ENCODE data around the gene ACOX1. TPM values are rescaled to one million over a fixed set of nuclear protein-coding genes. Genes with fewer than 3 reads are reported as not detected.

Gene ACOX1
- total RNA-seq, 1 donor from 2014 or later, result 25.3 TPM

GRCh38 chr17:75917141-75917916, 61.6 kb downstream of the ACOX1 start:
- no peaks in the 10 kb centered on the region for H3K4me1 Mint-ChIP-seq (ENCODE audit: low read depth)
- DNase-seq (ENCODE audit: low spot score), result no peak
- no peaks in the 10 kb centered on the region for H3K9me3 Mint-ChIP-seq
- no peak overlapping the region for H3K4me3 Mint-ChIP-seq
- no peak overlapping the region for H3K27ac Mint-ChIP-seq
- H3K27me3 Mint-ChIP-seq (ENCODE audit: insufficient read depth), result no peaks in the 10 kb centered on the region
- intact Hi-C loops (cut with micrococcal nuclease), result no loop called here
- H3K36me3 Mint-ChIP-seq (ENCODE audit: low read depth), result no peaks in the 10 kb centered on the region

DNA sequence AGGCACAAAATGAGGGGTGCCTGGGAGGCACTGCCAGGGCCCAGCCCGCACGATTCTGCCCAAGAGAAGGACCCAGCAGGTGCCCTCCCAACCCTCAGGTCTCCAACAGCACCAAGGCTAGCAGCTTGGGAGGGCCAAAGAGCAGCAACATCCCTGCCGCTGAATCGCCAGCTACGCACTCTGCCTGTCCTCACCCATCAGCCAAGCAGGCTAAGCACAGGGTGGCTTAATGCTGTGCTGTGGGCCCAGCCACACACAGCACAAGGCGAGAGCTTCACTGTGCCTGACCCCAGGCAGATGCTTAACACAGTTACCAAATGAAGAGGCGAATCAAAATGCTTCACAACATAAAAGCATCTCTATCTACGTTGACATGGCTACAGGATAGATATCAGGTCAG, 63.7 kb downstream of the ACOX1 start:
- H3K36me3 Mint-ChIP-seq (ENCODE audit: low read depth), result no peaks in the 10 kb centered on the region

GRCh38 chr17:75914643-75915267, 64.2 kb downstream of the ACOX1 start:
- no peak overlapping the region for H3K4me3 Mint-ChIP-seq
- DNase-seq (ENCODE audit: low spot score), result no peak
- no peaks in the 10 kb centered on the region for H3K4me1 Mint-ChIP-seq (ENCODE audit: low read depth)
- no peaks in the 10 kb centered on the region for H3K36me3 Mint-ChIP-seq (ENCODE audit: low read depth)
- H3K27me3 Mint-ChIP-seq (ENCODE audit: insufficient read depth), result no peaks in the 10 kb centered on the region
- intact Hi-C loops (cut with micrococcal nuclease), result no loop called here
- H3K27ac Mint-ChIP-seq, result no peak overlapping the region
- no peaks in the 10 kb centered on the region for H3K9me3 Mint-ChIP-seq

More for the DNA sequence above, 63.7 kb downstream of the ACOX1 start:
- intact Hi-C loops (cut with micrococcal nuclease), result no loop called here
- H3K4me1 Mint-ChIP-seq (ENCODE audit: low read depth), result no peaks in the 10 kb centered on the region
- H3K27ac Mint-ChIP-seq, result no peak overlapping the region
- H3K9me3 Mint-ChIP-seq, result no peaks in the 10 kb centered on the region
- no peaks in the 10 kb centered on the region for H3K27me3 Mint-ChIP-seq (ENCODE audit: insufficient read depth)
- no peak overlapping the region for H3K4me3 Mint-ChIP-seq
- DNase-seq (ENCODE audit: low spot score), result no peak

DNA sequence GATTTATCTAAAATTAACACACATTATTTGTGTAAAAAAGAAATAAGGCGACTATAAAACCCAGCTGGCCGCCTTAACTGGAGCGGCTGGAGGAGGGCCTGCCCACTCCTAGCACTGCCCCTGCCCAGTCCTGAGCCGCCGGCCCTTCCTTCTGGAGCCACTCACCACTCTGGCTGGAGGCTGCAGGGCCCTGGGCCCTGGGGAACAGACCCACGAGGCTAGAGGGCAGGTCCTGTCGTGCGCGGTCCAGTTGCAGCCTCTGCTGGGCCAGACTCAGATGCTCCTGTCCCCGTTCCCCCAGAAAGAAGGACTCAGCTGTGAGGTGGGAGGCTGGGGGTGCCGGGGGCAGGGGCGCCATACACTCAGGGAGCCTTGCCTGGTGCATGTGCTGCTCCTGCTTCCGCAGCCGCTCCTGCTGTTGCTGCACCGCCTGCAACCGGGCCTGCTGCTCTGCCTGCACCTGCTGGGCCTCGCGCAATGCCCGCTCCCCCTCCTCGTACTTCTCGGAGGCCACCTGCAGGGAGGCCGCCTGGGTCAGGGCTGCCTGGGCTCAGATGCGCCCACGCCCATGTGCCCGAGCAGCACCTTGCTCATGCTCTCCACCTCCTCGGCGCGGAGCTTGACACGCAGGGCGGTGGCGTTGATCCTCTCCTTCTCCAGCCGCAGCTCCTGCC, 65.3 kb downstream of the ACOX1 start:
- DNase-seq (ENCODE audit: low spot score), result no peak
- no peaks in the 10 kb centered on the region for H3K36me3 Mint-ChIP-seq (ENCODE audit: low read depth)
- no peaks in the 10 kb centered on the region for H3K9me3 Mint-ChIP-seq
- no peak overlapping the region for H3K4me3 Mint-ChIP-seq
- H3K27ac Mint-ChIP-seq, result no peak overlapping the region
- intact Hi-C loops (cut with micrococcal nuclease), result no loop called here
- no peaks in the 10 kb centered on the region for H3K27me3 Mint-ChIP-seq (ENCODE audit: insufficient read depth)
- no peaks in the 10 kb centered on the region for H3K4me1 Mint-ChIP-seq (ENCODE audit: low read depth)

DNA sequence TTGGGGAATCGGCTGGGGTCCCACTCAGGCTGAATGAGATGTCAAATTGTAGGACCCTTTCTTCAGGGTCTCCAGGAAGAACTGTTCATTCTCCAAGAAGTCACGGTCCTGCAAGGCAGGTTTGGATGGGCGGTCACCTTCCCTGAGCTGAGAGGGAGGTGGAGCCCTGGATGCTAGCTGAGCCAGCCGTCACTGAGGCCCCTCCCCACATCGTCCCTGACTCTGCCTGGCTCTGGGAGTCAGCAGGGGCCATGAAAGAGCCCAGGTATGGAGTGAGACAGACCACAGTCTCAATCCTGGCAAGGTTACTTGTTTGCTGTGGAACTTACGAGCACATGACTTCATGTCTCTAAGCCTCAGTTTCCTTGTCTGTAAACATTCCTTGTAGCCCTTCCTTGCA, 68.3 kb downstream of the ACOX1 start:
- Mint-ChIP-seq H3K9me3 (no peaks in the 10 kb centered on the region), H3K4me1 (ENCODE audit: low read depth) (peaks cover 8% of the 10 kb centered on the region), H3K4me3 (no peak overlapping the region), H3K36me3 (ENCODE audit: low read depth) (no peaks in the 10 kb centered on the region), H3K27me3 (ENCODE audit: insufficient read depth) (no peaks in the 10 kb centered on the region), H3K27ac (no peak overlapping the region)
- intact Hi-C loops (cut with micrococcal nuclease), result no loop called here
- DNase-seq (ENCODE audit: low spot score), result no peak

- Mint-ChIP-seq H3K36me3 (ENCODE audit: low read depth) (no peaks in the 10 kb centered on the region), H3K27me3 (ENCODE audit: insufficient read depth) (no peaks in the 10 kb centered on the region), H3K4me3 (no peak overlapping the region), H3K4me1 (ENCODE audit: low read depth) (peaks cover 8% of the 10 kb centered on the region), H3K9me3 (no peaks in the 10 kb centered on the region), H3K27ac (no peak overlapping the region)
- intact Hi-C loops (cut with micrococcal nuclease), result loop anchor here (10.0 kb wide), 1 partner anchor 365 kb away; no protein-coding TSS in a partner anchor
- DNase-seq (ENCODE audit: low spot score), result no peak
Measured at GRCh38 chr17:75909812-75910274, 69.1 kb downstream of the ACOX1 start.

- intact Hi-C loops (cut with micrococcal nuclease), result loop anchor here (10.0 kb wide), 1 partner anchor 366 kb away; no protein-coding TSS in a partner anchor
- Mint-ChIP-seq H3K36me3 (ENCODE audit: low read depth) (no peaks in the 10 kb centered on the region), H3K9me3 (no peaks in the 10 kb centered on the region), H3K4me1 (ENCODE audit: low read depth) (peaks cover 8% of the 10 kb centered on the region), H3K4me3 (no peak overlapping the region), H3K27ac (no peak overlapping the region), H3K27me3 (ENCODE audit: insufficient read depth) (no peaks in the 10 kb centered on the region)
- no peak for DNase-seq (ENCODE audit: low spot score)
Measured at GRCh38 chr17:75909051-75909811, 69.7 kb downstream of the ACOX1 start.

- Mint-ChIP-seq H3K4me1 (ENCODE audit: low read depth) (peaks cover 12% of the 10 kb centered on the region), H3K27me3 (ENCODE audit: insufficient read depth) (no peaks in the 10 kb centered on the region), H3K4me3 (no peak overlapping the region), H3K9me3 (no peaks in the 10 kb centered on the region), H3K27ac (no peak overlapping the region), H3K36me3 (ENCODE audit: low read depth) (no peaks in the 10 kb centered on the region)
- intact Hi-C loops (cut with micrococcal nuclease), result loop anchor here (10.0 kb wide), 1 partner anchor 367 kb away; no protein-coding TSS in a partner anchor
- no peak for DNase-seq (ENCODE audit: low spot score)
Measured at GRCh38 chr17:75908201-75908600, 70.8 kb downstream of the ACOX1 start.

- Mint-ChIP-seq H3K27ac (peak overlapping the region; percentile 50), H3K36me3 (ENCODE audit: low read depth) (peaks cover 2% of the 10 kb centered on the region), H3K9me3 (no peaks in the 10 kb centered on the region), H3K27me3 (ENCODE audit: insufficient read depth) (no peaks in the 10 kb centered on the region), H3K4me1 (ENCODE audit: low read depth) (peaks cover 12% of the 10 kb centered on the region), H3K4me3 (peak overlapping the region; percentile 70)
- intact Hi-C loops (cut with micrococcal nuclease), result loop anchor here (10.0 kb wide), 1 partner anchor 368 kb away; no protein-coding TSS in a partner anchor
- no peak for DNase-seq (ENCODE audit: low spot score)
Measured at GRCh38 chr17:75906143-75906884, 72.7 kb downstream of the ACOX1 start.

DNA sequence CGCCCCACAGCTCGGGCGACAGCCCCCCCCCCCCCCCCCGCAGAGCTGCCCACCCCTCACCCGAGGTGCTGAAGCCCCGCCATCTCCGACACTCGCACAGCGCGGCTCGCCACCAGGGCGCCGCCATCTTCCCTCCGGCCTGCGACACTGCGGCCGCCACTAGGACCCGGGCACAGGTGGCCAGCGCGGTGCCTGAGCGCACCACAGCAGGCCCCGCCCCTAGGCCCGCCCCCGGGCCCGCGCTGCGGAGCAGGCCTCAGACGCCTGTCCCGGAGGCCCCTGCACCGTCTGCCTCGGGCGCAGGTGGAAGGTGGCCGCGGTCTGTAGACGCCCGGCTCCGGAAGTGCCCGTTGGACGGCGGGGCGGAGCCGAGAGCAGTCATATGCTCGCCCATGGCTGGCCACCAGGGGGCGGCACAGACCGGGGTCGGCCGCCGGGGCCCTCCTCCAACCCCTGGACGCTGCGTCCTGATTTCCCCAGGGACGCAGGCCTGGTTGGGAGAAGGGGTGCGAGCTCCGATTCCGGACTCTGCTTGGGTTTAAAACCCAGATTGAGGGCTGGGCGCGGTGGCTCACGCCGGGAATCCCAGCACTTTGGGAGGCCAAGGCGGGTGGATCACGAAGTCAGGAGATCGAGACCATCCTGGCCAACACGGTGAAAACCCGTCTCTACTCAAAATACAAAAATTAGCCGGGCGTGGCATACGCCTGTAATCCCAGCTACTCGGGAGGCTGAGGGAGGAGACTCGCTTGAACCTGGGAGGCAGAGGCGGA, 74.0 kb downstream of the ACOX1 start, which contains the start of gene MRPL38:
Gene MRPL38, minus strand, starts transcription at position 136 of the 773 bp plus-strand sequence. Its CDS starts 9 bp downstream, at position 127.
- H3K4me3 Mint-ChIP-seq, result peak within 1 kb of the TSS; percentile 99
- peak within 1 kb of the TSS; percentile 84 for H3K27ac Mint-ChIP-seq
- intact Hi-C loops (cut with micrococcal nuclease), result loop anchor here (1.0 to 10.0 kb wide), 9 partner anchors 9 to 394 kb away; partner anchors contain the start of genes ACOX1, FBF1, TEN1 and TRIM65
- peak; percentile 96 for DNase-seq (ENCODE audit: low spot score)
- no peaks in the 10 kb centered on the region for H3K9me3 Mint-ChIP-seq
- peaks cover 5% of the 10 kb centered on the region for H3K36me3 Mint-ChIP-seq (ENCODE audit: low read depth)
- H3K27me3 Mint-ChIP-seq (ENCODE audit: insufficient read depth), result no peaks in the 10 kb centered on the region
- H3K4me1 Mint-ChIP-seq (ENCODE audit: low read depth), result peaks cover 12% of the 10 kb centered on the region

DNA sequence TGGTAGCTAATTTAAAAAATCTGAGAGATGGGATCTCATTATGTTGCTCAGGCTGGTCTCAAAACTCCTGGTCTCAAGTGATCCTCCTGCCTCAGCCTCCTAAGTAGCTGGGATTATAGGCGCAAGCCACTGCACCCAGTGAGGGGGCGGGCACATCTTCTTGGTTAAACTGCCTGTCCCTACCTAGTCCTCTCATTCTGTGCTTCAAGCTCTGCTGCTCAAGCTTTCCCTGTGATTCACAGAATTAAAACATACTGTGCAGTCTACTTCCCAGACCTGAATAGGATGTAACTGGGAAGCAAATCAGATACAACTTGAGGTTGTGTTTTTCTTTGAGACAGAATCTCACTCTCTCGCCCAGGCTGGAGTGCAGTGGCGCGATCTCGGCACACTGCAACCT, 76.6 kb downstream of the ACOX1 start:
- intact Hi-C loops (cut with micrococcal nuclease), result loop anchor here (10.0 kb wide), 1 partner anchor 372 kb away; no protein-coding TSS in a partner anchor
- peaks cover 16% of the 10 kb centered on the region for H3K4me1 Mint-ChIP-seq (ENCODE audit: low read depth)
- H3K9me3 Mint-ChIP-seq, result no peaks in the 10 kb centered on the region
- H3K4me3 Mint-ChIP-seq, result no peak overlapping the region
- no peaks in the 10 kb centered on the region for H3K27me3 Mint-ChIP-seq (ENCODE audit: insufficient read depth)
- no peak for DNase-seq (ENCODE audit: low spot score)
- H3K36me3 Mint-ChIP-seq (ENCODE audit: low read depth), result peaks cover 11% of the 10 kb centered on the region
- H3K27ac Mint-ChIP-seq, result no peak overlapping the region

All from activated T-helper 1 cell treated with anti-CD3 and anti-CD28 coated beads, Interleukin-12 subunit alpha, Interleukin-12 subunit beta, Interleukin-2, Interleukin-4 antibody, amounts not matched to agents 30 ng/mL and 10 ng/mL and 1 ng/mL, durations not matched to agents 14 hours and 24 hours and 36 hours (primary cell).